HG02588 (cell line): ENCODE results near the gene POGZ.
A peak's percentile ranks its signal among the peaks of the same experiment; 100 is the strongest.
"Not testable (repeated sequence)": the region's sequence is repeated elsewhere in the genome, so short reads cannot be mapped to it uniquely, and the experiment has no call there.

ENCODE experiments used
- ATAC-seq: cut with Tn5 transposase; IDR thresholded peaks from one replicate; pipeline ENCODE4 v1.9.1; 2021; ENCODE audit warnings: mild to moderate bottlenecking, moderate library complexity; ENCODE audit not compliant: unreplicated experiment

POGZ gene

DNA sequence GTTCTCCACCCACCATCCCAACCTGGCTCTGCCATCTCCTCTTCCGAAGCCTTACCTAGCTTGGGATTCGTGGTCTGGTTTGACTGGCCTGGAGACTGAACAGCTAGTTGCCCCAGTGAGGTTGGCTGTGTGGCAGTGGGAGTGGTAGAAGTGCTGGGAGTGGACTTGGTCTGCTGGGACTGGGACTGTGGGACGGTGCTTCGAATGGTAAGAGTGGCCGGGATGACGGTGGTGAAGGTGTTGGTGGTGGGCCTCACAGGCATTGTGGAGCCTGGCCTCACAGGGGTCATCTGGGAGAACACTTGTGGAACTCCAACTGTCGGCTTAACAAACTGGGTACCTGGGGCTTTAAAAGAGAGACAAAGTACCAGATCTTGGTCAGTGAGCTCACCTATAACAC, 31.2 kb downstream of the POGZ start:
- no peak for ATAC-seq

GRCh38 chr1:151425103-151425502, 34.2 kb downstream of the POGZ start:
- no peak for ATAC-seq

DNA sequence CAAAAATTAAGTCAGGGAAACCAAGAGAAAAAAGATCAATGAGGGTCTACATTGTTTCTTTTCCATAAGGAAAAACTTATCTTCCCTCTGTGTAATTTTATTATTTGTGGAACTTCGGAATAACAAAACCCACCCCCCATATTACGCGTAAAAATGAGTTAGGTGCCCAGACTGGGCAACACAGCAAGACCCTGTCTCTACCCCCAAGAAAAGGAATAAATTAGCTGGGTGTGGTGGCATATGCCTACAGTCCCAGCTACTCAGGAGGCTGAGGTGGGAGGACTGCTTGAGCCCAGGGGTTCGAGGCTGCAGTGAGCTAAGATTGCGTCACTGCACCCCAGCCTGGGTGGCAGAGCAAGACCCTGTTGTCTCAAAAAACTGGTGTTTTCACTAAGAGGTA, 39.5 kb downstream of the POGZ start:
- no peak for ATAC-seq

- no peak for ATAC-seq
Measured at GRCh38 chr1:151418081-151418480, 41.2 kb downstream of the POGZ start.

DNA sequence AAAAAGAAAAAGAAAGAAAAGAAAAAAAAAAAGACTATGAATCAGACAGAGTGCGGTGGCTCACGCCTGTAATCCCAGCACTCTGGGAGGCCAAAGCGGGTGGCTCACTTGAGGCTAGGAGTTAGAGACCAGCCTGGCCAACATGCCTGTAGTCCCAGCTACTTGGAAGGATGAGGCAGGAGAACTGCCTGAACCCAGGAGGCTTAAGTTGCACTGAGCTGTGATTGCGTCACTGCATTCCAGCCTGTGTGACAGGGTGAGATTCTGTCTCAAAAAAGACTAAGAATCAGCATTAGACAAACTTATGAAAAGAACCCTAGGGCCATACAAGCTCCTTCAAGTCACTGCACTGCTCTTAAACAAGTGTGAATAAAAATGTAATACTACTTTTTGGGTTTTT, 43.1 kb downstream of the POGZ start:
- ATAC-seq: no peak

- ATAC-seq: no peak
Measured at GRCh38 chr1:151411884-151412283, 47.4 kb downstream of the POGZ start.

DNA sequence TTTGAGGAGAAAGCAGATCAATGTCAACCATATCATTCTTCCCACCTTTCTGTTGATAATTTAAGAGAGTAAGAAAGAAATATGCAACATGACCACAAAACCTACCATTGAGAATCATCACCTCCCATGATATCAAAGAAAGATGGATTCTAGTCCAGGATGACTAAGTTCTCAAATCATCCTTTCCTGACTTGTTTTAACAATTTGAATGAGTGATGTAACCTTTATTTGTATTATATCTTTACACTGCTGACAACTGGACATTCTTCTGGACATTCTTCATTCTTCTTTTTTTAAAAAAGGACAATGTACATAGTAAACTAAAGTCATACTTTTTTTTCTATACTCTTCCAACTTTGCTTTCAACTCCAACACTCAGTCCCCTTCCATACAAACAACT, 50.4 kb downstream of the POGZ start:
- ATAC-seq: no peak

DNA sequence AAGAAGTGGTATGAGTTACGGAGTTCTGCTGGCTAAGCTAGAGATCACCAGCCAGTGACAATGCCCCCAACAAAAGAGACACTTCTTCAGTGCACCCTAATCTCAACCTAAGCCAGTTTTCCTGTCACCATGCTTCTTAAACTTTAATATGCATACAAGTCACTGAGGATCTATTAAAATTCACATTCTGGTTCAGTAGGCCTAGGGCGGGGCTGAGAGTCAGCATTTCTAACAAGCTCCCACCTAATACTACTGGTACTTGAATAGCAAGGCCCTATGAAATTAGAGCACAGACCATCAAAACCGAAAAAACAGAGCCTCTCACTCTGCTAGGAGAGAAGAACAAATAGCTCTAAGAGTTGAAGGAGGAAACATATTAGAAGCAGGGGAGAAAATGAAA, 52.0 kb downstream of the POGZ start:
- no peak for ATAC-seq

DNA sequence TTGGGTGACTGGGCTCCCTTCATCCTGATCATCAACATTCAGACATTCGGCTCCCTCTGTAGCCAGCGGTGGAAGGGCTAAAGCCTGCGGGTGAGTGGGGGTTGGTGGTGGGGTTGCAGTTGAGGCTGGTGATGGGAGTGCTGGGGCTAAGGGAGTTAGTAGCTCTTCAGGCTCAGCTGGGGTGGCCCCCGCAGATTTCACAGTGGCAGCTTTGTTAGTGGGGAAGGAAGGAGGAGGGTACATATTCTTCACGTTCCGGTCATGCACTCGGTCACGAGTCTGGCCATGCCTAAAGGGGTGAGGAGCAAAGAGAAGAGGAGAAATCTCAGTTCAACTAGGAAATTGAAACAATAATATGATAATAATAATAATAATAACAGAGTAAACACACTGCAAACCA, 53.1 kb downstream of the POGZ start:
- ATAC-seq: no peak

DNA sequence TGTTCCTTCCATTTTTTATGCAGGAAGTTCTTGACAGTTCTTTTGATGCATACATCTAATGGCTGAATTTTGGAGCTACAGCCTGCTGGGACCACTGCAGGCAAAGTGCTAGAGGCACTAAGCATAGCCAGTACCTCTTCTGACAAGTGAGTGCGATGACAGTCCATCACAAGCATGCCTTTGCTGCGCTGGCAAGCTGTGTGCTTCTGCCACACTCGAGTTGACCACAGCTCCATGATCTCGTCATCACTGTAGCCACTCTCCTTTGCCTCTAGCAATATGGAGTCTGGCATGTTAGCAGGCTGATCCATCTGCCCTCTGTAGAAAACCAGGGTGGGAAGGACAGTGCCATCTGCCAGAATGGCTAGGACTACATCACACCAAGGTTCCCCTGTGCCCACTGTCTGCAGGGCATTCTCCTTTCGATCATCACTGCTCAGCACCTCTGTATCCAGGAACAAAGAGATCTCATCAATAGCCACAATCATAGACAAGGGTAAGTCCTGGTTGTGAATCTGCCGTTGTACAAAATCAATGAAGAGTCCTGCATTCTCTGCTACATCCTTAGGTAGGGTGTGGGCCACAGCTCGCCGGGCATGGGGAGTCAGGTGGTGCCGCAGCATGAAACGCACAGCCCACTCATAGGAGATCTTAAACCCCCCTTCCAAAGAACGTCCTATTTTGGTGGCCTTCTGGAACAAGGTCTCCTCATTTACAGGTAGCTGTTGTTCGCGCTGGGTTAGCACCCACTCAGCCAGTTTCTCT, 53.9 kb downstream of the POGZ start:
- no peak for ATAC-seq

GRCh38 chr1:151403612-151404011, 55.7 kb downstream of the POGZ start:
- ATAC-seq: no peak

- ATAC-seq: no peak
Measured at GRCh38 chr1:151402764-151403163, 56.5 kb downstream of the POGZ start.

- no peak for ATAC-seq
Measured at GRCh38 chr1:151401860-151402259, 57.4 kb downstream of the POGZ start.

- no peak for ATAC-seq
Measured at GRCh38 chr1:151401125-151401788, 58.0 kb downstream of the POGZ start.

- ATAC-seq: peak; percentile 74
Measured at GRCh38 chr1:151399324-151400171, 59.7 kb downstream of the POGZ start, which contains the start of gene PSMB4. Gene PSMB4 (plus strand): TSS chr1:151399573. CDS start chr1:151399588, 15 bp downstream.

GRCh38 chr1:151396265-151396664, 63.0 kb downstream of the POGZ start:
- ATAC-seq: not testable (repeated sequence)

- ATAC-seq: no peak
Measured at GRCh38 chr1:151393583-151393982, 65.7 kb downstream of the POGZ start.

- ATAC-seq: no peak
Measured at GRCh38 chr1:151391079-151391563, 68.2 kb downstream of the POGZ start.

GRCh38 chr1:151390221-151391078, 68.8 kb downstream of the POGZ start:
- not testable (repeated sequence) for ATAC-seq

GRCh38 chr1:151386002-151386401, 73.3 kb downstream of the POGZ start:
- no peak for ATAC-seq
